ENCODE data around the gene SHISA6.

Gene SHISA6

GRCh38 chr17:11240841-11241610 lies at the start of gene SHISA6:
TSS of gene SHISA6 (plus strand) at chr17:11241213.
- in situ Hi-C loops (cut with MboI; ENCODE audit: low sequenced_read_pairs), result no loop called here
- Histone ChIP-seq H3K4me1 (no peaks in the 10 kb centered on the region), H3K36me3 (replicated peaks) (no peaks in the 10 kb centered on the region), H3K4me3 (no peak within 1 kb of the TSS), H3K9me3 (no peaks in the 10 kb centered on the region), H3K27me3 (ENCODE audit: low read depth) (no peaks in the 10 kb centered on the region)
- DNase-seq (ENCODE audit: low spot score in 2 of 2), result no peak

GRCh38 chr17:11195801-11196200 lies 45.2 kb upstream of the SHISA6 start:
- H3K9me3 ChIP-seq, result no peaks in the 10 kb centered on the region
- no peak overlapping the region for H3K4me3 ChIP-seq
- in situ Hi-C loops (cut with MboI; ENCODE audit: low sequenced_read_pairs), result no loop called here
- no peaks in the 10 kb centered on the region for H3K27me3 ChIP-seq (ENCODE audit: low read depth)
- no peak for DNase-seq (ENCODE audit: low spot score in 2 of 2)
- H3K4me1 ChIP-seq, result no peaks in the 10 kb centered on the region
- no peaks in the 10 kb centered on the region for H3K36me3 ChIP-seq (replicated peaks)

- Histone ChIP-seq H3K27me3 (ENCODE audit: low read depth) (no peaks in the 10 kb centered on the region), H3K4me3 (no peak overlapping the region), H3K36me3 (replicated peaks) (no peaks in the 10 kb centered on the region), H3K4me1 (no peaks in the 10 kb centered on the region), H3K9me3 (no peaks in the 10 kb centered on the region)
- DNase-seq (ENCODE audit: low spot score in 2 of 2), result no peak
- in situ Hi-C loops (cut with MboI; ENCODE audit: low sequenced_read_pairs), result no loop called here
Measured at GRCh38 chr17:11204991-11205390, 36.0 kb upstream of the SHISA6 start.

- in situ Hi-C loops (cut with MboI; ENCODE audit: low sequenced_read_pairs), result no loop called here
- no peaks in the 10 kb centered on the region for H3K27me3 ChIP-seq (ENCODE audit: low read depth)
- DNase-seq (ENCODE audit: low spot score in 2 of 2), result no peak
- H3K4me3 ChIP-seq, result no peak overlapping the region
- peaks cover under 1% of the 10 kb centered on the region for H3K9me3 ChIP-seq
- H3K36me3 ChIP-seq (replicated peaks), result no peaks in the 10 kb centered on the region
- no peaks in the 10 kb centered on the region for H3K4me1 ChIP-seq
Measured at GRCh38 chr17:11205659-11206058, 35.4 kb upstream of the SHISA6 start.

GRCh38 chr17:11209906-11210305 lies 31.1 kb upstream of the SHISA6 start:
- H3K27me3 ChIP-seq (ENCODE audit: low read depth), result no peaks in the 10 kb centered on the region
- DNase-seq (ENCODE audit: low spot score in 2 of 2), result no peak
- H3K4me3 ChIP-seq, result no peak overlapping the region
- no peaks in the 10 kb centered on the region for H3K36me3 ChIP-seq (replicated peaks)
- H3K4me1 ChIP-seq, result no peaks in the 10 kb centered on the region
- in situ Hi-C loops (cut with MboI; ENCODE audit: low sequenced_read_pairs), result no loop called here
- peaks cover 2% of the 10 kb centered on the region for H3K9me3 ChIP-seq

GRCh38 chr17:11212792-11213191 lies 28.2 kb upstream of the SHISA6 start:
- Histone ChIP-seq H3K36me3 (replicated peaks) (no peaks in the 10 kb centered on the region), H3K27me3 (ENCODE audit: low read depth) (no peaks in the 10 kb centered on the region), H3K4me3 (no peak overlapping the region), H3K4me1 (no peaks in the 10 kb centered on the region), H3K9me3 (peaks cover 2% of the 10 kb centered on the region)
- in situ Hi-C loops (cut with MboI; ENCODE audit: low sequenced_read_pairs), result no loop called here
- DNase-seq (ENCODE audit: low spot score in 2 of 2), result no peak

GRCh38 chr17:11216976-11217375 lies 24.0 kb upstream of the SHISA6 start:
- H3K27me3 ChIP-seq (ENCODE audit: low read depth), result no peaks in the 10 kb centered on the region
- in situ Hi-C loops (cut with MboI; ENCODE audit: low sequenced_read_pairs), result no loop called here
- H3K9me3 ChIP-seq, result no peaks in the 10 kb centered on the region
- no peaks in the 10 kb centered on the region for H3K36me3 ChIP-seq (replicated peaks)
- DNase-seq (ENCODE audit: low spot score in 2 of 2), result no peak
- H3K4me1 ChIP-seq, result no peaks in the 10 kb centered on the region
- no peak overlapping the region for H3K4me3 ChIP-seq

- DNase-seq (ENCODE audit: low spot score in 2 of 2), result no peak
- Histone ChIP-seq H3K27me3 (ENCODE audit: low read depth) (no peaks in the 10 kb centered on the region), H3K9me3 (no peaks in the 10 kb centered on the region), H3K36me3 (replicated peaks) (no peaks in the 10 kb centered on the region), H3K4me1 (no peaks in the 10 kb centered on the region), H3K4me3 (no peak overlapping the region)
- in situ Hi-C loops (cut with MboI; ENCODE audit: low sequenced_read_pairs), result no loop called here
Measured at GRCh38 chr17:11221196-11221595, 19.8 kb upstream of the SHISA6 start.

- no peak for DNase-seq (ENCODE audit: low spot score in 2 of 2)
- Histone ChIP-seq H3K4me1 (no peaks in the 10 kb centered on the region), H3K4me3 (no peak overlapping the region), H3K36me3 (replicated peaks) (no peaks in the 10 kb centered on the region), H3K27me3 (ENCODE audit: low read depth) (no peaks in the 10 kb centered on the region), H3K9me3 (no peaks in the 10 kb centered on the region)
- in situ Hi-C loops (cut with MboI; ENCODE audit: low sequenced_read_pairs), result no loop called here
Measured at GRCh38 chr17:11221721-11222120, 19.3 kb upstream of the SHISA6 start.

DNA sequence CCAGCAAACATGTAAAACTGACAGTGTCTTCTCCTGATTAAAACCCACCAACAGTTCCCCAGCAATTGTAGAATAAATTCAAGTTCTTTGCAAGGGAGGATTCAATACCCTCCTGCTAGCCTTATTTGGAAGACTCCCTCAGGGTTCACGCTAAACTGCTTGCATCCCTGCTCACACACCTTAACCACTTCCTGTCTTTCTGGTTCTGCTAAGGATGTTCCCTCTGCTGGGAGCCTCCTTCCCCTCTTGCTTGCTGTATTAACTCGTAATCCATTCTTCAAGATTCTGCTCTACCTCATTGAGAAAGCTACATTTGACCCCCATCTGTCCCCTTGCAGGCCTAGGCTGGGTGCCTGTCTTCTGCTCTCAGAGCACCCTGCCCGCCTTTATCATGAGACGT lies 2.3 kb upstream of the SHISA6 start:
- Histone ChIP-seq H3K4me3 (no peak overlapping the region), H3K36me3 (replicated peaks) (no peaks in the 10 kb centered on the region), H3K27me3 (ENCODE audit: low read depth) (no peaks in the 10 kb centered on the region), H3K9me3 (no peaks in the 10 kb centered on the region), H3K4me1 (no peaks in the 10 kb centered on the region)
- in situ Hi-C loops (cut with MboI; ENCODE audit: low sequenced_read_pairs), result no loop called here
- DNase-seq (ENCODE audit: low spot score in 2 of 2), result no peak

DNA sequence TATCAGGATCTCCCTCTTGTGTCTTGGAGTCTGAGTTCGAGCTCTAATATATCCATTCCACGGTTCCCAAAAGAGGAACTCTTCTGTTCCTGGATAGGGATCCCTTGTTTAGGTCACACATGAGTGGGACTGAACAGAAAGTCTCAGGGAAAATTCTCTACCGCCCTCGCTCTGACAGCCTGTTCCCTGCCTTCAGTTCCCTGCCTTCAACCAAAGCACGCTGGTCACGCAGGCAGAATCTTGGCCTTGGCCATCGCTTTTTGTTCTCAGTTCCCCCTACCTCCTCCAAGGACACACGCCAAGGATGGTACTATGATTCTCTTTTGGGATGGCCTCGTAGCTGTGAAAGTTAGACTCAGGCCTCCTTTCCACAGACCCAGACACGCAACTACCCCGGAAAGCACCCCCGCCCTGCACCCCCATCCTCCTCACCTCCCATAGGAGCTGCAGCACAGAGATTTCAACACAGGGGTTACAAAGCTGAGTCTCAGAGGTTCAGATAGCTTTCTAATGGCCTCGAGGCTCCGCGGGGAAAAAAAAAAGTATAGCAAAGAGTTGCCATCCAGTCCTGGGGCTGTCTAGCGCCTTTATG lies 1.5 kb upstream of the SHISA6 start:
- H3K4me3 ChIP-seq, result no peak overlapping the region
- in situ Hi-C loops (cut with MboI; ENCODE audit: low sequenced_read_pairs), result no loop called here

DNA sequence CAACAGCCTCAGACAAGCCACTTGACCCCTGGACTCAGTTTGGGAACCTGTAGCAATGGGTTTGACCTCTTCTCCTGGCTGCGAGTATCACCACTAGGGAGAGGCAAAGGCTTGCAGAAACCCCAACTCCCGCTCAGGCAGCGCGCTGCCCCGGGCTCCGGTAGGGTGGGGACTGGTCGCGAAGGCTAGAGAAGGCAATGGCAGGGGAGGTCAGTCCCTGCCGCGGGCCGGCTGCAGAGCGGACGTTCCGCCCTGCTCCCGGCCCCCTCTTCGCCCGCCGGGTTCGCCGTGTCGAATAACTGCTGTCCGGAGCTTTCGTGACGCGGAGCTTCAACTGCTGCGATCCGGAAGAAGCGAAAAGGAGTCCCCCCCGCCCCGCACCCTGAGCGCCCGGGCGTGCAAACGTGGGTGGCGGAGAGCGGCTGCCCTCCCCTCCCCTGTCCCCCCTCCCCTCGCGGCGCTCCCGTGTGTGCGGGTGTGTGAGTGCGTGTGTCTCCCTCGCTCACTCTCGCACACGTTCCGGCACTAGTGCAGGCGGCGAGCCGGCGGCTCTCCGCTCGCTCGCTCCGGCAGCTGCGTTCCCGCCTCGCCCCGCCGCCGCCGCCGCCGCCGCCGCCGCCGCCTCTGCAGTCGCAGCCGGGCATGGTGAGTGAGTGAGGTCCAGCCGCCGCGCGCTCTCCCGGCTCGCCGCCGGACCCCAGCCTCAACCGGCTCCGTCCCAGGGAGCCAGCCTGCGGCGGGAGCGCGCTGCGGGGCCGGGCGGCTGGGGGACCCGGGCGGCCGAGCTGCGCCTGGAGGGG lies 772 bp upstream of the SHISA6 start:
- in situ Hi-C loops (cut with MboI; ENCODE audit: low sequenced_read_pairs), result no loop called here
- no peaks in the 10 kb centered on the region for H3K27me3 ChIP-seq (ENCODE audit: low read depth)
- no peaks in the 10 kb centered on the region for H3K4me1 ChIP-seq
- DNase-seq (ENCODE audit: low spot score in 2 of 2), result no peak
- no peak overlapping the region for H3K4me3 ChIP-seq
- no peaks in the 10 kb centered on the region for H3K9me3 ChIP-seq
- no peaks in the 10 kb centered on the region for H3K36me3 ChIP-seq (replicated peaks)

More for the DNA sequence above, 1.5 kb upstream of the SHISA6 start:
- H3K36me3 ChIP-seq (replicated peaks), result no peaks in the 10 kb centered on the region
- no peaks in the 10 kb centered on the region for H3K27me3 ChIP-seq (ENCODE audit: low read depth)
- DNase-seq (ENCODE audit: low spot score in 2 of 2), result no peak
- H3K9me3 ChIP-seq, result no peaks in the 10 kb centered on the region
- no peaks in the 10 kb centered on the region for H3K4me1 ChIP-seq

- no peak for DNase-seq (ENCODE audit: low spot score in 2 of 2)
- no peaks in the 10 kb centered on the region for H3K9me3 ChIP-seq
- H3K4me3 ChIP-seq, result no peak overlapping the region
- no peaks in the 10 kb centered on the region for H3K4me1 ChIP-seq
- no peaks in the 10 kb centered on the region for H3K36me3 ChIP-seq (replicated peaks)
- in situ Hi-C loops (cut with MboI; ENCODE audit: low sequenced_read_pairs), result no loop called here
- H3K27me3 ChIP-seq (ENCODE audit: low read depth), result no peaks in the 10 kb centered on the region
Measured at GRCh38 chr17:11241611-11242226, 706 bp downstream of the SHISA6 start.

DNA sequence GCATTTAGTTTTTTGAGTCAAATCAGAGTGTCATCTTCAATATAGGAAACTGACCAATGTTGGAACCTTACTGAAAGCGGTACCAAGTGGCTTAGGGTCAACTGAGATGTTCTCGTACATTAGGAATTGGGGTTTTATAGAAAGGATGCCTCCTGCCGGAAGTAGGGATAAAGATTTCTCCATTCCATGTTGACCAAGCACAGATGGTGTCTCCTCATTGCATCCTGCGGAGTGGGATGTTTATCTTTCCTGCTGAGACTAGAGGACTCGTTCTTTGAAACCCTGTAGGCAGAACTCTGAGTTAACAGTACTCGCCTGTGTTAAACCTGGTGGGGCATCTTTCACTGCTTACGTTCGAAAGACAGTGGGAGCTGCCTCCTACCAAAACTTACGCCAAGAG lies 1.4 kb downstream of the SHISA6 start:
- in situ Hi-C loops (cut with MboI; ENCODE audit: low sequenced_read_pairs), result no loop called here
- no peaks in the 10 kb centered on the region for H3K4me1 ChIP-seq
- no peaks in the 10 kb centered on the region for H3K27me3 ChIP-seq (ENCODE audit: low read depth)
- no peak overlapping the region for H3K4me3 ChIP-seq
- no peaks in the 10 kb centered on the region for H3K36me3 ChIP-seq (replicated peaks)
- no peaks in the 10 kb centered on the region for H3K9me3 ChIP-seq
- DNase-seq (ENCODE audit: low spot score in 2 of 2), result no peak
